Measurements from ENCODE around the gene TIAL1.

DNA sequence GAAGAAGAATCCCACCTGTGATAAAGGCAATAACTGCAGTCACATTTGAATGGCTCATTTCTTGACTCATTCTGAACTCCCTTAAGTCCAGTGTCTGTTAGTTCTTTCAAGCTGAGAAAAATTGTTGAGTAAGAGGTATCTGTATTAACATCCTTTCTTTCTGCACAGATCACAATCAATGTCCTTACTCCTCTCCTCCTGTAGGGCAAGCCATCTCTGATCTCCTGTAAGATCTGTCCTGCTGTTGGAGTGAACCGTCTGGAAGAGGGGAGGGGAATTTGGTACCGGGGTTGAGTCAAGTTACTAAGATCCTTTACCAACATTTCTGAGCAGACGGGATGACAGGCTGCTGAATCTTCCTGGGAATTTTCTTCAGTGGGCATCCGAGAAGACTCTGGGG lies 34.7 kb downstream of the TIAL1 start:
- TF ChIP-seq, protein P1, sequence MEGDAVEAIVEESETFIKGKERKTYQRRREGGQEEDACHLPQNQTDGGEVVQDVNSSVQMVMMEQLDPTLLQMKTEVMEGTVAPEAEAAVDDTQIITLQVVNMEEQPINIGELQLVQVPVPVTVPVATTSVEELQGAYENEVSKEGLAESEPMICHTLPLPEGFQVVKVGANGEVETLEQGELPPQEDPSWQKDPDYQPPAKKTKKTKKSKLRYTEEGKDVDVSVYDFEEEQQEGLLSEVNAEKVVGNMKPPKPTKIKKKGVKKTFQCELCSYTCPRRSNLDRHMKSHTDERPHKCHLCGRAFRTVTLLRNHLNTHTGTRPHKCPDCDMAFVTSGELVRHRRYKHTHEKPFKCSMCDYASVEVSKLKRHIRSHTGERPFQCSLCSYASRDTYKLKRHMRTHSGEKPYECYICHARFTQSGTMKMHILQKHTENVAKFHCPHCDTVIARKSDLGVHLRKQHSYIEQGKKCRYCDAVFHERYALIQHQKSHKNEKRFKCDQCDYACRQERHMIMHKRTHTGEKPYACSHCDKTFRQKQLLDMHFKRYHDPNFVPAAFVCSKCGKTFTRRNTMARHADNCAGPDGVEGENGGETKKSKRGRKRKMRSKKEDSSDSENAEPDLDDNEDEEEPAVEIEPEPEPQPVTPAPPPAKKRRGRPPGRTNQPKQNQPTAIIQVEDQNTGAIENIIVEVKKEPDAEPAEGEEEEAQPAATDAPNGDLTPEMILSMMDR (IDR thresholded peaks at IDR 0.05; ENCODE audit: insufficient read depth, low read length, poor library complexity, severe bottlenecking): no peak
- no peak for TF ChIP-seq EZH2phosphoT487 (conservative IDR thresholded peaks at IDR 0.05; ENCODE audit: low read length)
